ENCODE data around the gene AP2A1.

Gene AP2A1

GRCh38 chr19:49792829-49793560, 26.2 kb downstream of the AP2A1 start:
- in situ Hi-C loops (cut with MboI; ENCODE audit: low sequenced_read_pairs), result no loop called here

- in situ Hi-C loops (cut with MboI; ENCODE audit: low sequenced_read_pairs), result no loop called here
Measured at GRCh38 chr19:49793561-49793840, 26.7 kb downstream of the AP2A1 start.

GRCh38 chr19:49795615-49796014, 28.8 kb downstream of the AP2A1 start:
- in situ Hi-C loops (cut with MboI; ENCODE audit: low sequenced_read_pairs), result no loop called here

- in situ Hi-C loops (cut with MboI; ENCODE audit: low sequenced_read_pairs), result no loop called here
Measured at GRCh38 chr19:49798574-49798973, 31.8 kb downstream of the AP2A1 start.

GRCh38 chr19:49799271-49799797, 32.5 kb downstream of the AP2A1 start:
- in situ Hi-C loops (cut with MboI; ENCODE audit: low sequenced_read_pairs), result no loop called here

GRCh38 chr19:49799798-49800376, 33.1 kb downstream of the AP2A1 start:
- in situ Hi-C loops (cut with MboI; ENCODE audit: low sequenced_read_pairs), result no loop called here

- in situ Hi-C loops (cut with MboI; ENCODE audit: low sequenced_read_pairs), result no loop called here
Measured at GRCh38 chr19:49800771-49801170, 34.0 kb downstream of the AP2A1 start.

- in situ Hi-C loops (cut with MboI; ENCODE audit: low sequenced_read_pairs), result no loop called here
Measured at GRCh38 chr19:49801401-49801888, 34.6 kb downstream of the AP2A1 start.

GRCh38 chr19:49801966-49802661, 35.3 kb downstream of the AP2A1 start:
- in situ Hi-C loops (cut with MboI; ENCODE audit: low sequenced_read_pairs), result no loop called here

GRCh38 chr19:49802836-49803528, 36.2 kb downstream of the AP2A1 start:
- in situ Hi-C loops (cut with MboI; ENCODE audit: low sequenced_read_pairs), result no loop called here

GRCh38 chr19:49803529-49803856, 36.7 kb downstream of the AP2A1 start:
- in situ Hi-C loops (cut with MboI; ENCODE audit: low sequenced_read_pairs), result no loop called here

- in situ Hi-C loops (cut with MboI; ENCODE audit: low sequenced_read_pairs), result no loop called here
Measured at GRCh38 chr19:49805822-49806619, 39.2 kb downstream of the AP2A1 start.

GRCh38 chr19:49806620-49806959, 39.8 kb downstream of the AP2A1 start:
- in situ Hi-C loops (cut with MboI; ENCODE audit: low sequenced_read_pairs), result no loop called here

- in situ Hi-C loops (cut with MboI; ENCODE audit: low sequenced_read_pairs), result no loop called here
Measured at GRCh38 chr19:49807058-49807903, 40.5 kb downstream of the AP2A1 start.

- in situ Hi-C loops (cut with MboI; ENCODE audit: low sequenced_read_pairs), result no loop called here
Measured at GRCh38 chr19:49807904-49808675, 41.3 kb downstream of the AP2A1 start.

GRCh38 chr19:49808711-49809159, 41.9 kb downstream of the AP2A1 start:
- in situ Hi-C loops (cut with MboI; ENCODE audit: low sequenced_read_pairs), result no loop called here

- in situ Hi-C loops (cut with MboI; ENCODE audit: low sequenced_read_pairs), result no loop called here
Measured at GRCh38 chr19:49809160-49809940, 42.5 kb downstream of the AP2A1 start.

- in situ Hi-C loops (cut with MboI; ENCODE audit: low sequenced_read_pairs), result no loop called here
Measured at GRCh38 chr19:49809941-49810389, 43.2 kb downstream of the AP2A1 start.

Measured in HL-60/S4 treated with retinoic acid at 250 ng/mL for 4 days and 3 days (cell line).